ENCODE measurements around the gene CFAP45.

GRCh38 chr1:159860456-159860855 lies 39.5 kb downstream of the CFAP45 start:
- TF ChIP-seq REST (IDR thresholded peaks at IDR 0.05; ENCODE audit: low read depth, low read length) (no peak), CTCF (IDR thresholded peaks at IDR 0.05) (no peak)

All from SK-N-SH (cell line).